HT1080 (cell line): ENCODE data around the gene ZDHHC20. TPM values are rescaled to one million over a fixed set of nuclear protein-coding genes. Genes with fewer than 3 reads are reported as not detected.
"Not testable (repeated sequence)": the region's sequence is repeated elsewhere in the genome, so short reads cannot be mapped to it uniquely, and the experiment has no call there.

ENCODE experiments used
- DNase-seq: peaks from one replicate; pipeline ENCODE4 v3.0.0-alpha.2; 2015; ENCODE audit warnings: low read depth
- total RNA-seq: library from RNA; depleted of rRNA; stranded (reverse); fragments of >200 nt; shearing (Covaris generic); gene quantifications from 2 replicates; pipeline ENCODE4 v1.2.3, GENCODE V29; 2014

Gene ZDHHC20
- total RNA-seq, 1 experiment from 2014 or later: 48.3 TPM

GRCh38 chr13:21435687-21436151, 23.4 kb downstream of the ZDHHC20 start:
- peak; percentile 85 for DNase-seq

- DNase-seq: no peak
These were observed 23.9 kb downstream of the ZDHHC20 start for GRCh38 chr13:21435231-21435630.

DNA sequence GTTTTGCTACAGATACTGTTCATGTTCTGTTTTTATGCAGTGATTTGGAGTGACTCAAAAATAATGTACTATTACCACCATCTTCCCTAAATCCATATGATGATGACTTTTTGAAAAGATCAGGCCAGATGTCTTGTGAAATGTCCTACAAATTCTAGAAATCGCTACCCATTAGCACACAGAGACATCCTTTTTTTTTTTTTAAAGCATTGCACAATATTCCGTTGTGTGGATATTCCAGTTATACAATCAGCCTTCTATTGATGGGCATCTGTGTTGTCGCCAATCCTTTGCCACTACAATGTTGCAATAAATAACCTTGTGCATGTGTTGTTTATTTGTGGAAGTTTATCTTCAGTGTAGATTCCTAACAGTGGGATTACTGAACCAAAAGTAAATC, 24.5 kb downstream of the ZDHHC20 start:
- no peak for DNase-seq

DNA sequence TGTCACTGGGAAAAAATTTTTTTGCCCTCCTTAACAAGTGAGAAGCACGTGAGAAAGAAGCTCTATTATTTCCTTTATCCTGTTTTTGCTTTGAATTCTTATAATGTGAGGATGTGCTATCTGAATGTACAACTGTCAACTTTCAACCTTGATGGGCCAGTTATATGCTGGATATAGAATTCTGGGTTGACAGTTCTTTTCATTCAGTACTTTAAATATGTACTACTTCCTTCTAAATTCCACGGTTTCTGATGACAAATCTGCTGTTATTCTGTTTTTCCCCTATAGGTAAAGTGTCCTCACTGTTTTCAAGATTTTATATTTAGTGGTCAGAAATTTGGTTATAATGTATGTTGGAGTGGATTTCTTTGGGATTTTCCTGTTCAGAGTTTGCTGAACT, 29.9 kb downstream of the ZDHHC20 start:
- DNase-seq: no peak

DNA sequence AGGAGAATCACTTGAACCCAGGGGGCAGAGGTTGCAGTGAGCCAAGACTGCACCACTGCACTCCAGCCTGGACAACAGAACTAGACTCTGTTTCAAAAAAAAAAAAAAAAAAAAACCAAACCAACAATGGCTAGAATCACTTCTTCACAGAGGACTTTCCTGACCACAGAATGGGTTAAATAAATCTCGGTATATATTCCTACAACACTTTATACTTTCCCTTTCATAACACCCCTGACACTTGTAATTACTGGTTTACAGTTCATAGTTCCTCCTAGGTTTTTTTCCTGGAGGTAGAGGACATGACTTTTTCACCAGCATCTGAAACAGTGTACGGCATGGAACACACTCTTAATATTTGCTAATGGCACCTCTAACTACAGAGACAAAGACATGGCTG, 31.4 kb downstream of the ZDHHC20 start:
- DNase-seq: no peak

DNA sequence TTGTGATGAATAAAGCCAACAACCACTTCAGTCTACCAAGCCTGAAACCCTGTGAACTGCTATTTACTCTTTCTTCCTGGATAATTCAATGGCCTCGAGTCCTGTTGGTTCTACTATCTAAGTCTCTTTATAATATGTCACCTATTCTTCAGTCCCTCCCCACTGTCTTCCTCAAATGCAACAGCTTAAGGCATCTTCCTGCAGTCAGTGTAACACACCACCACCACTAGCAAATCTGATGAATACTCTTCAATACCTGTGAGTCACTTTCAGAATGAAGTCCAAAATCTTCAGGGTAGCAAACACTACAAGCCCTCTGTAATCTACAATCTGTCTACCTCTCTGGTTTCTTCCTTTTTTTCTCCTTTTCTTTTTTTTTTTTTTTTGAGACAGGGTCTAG, 32.9 kb downstream of the ZDHHC20 start:
- no peak for DNase-seq

DNA sequence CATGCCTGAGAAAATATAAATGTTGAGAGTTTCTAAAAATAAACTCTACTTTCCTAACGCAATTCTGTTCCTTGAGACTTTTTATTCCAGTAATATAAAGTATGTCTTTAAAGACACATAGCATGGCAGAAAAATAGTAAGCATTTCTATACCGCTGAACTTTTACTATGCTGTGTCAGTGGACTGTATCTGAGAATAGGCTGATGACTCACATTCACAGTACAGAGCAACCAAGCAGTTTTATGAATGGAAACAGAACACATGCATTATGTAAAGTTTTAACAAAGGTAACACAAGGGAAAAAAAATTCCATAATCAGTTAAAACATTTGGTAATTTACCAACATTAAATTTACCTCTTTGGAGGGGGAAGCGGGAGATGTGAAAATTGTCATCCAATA, 38.4 kb downstream of the ZDHHC20 start:
- no peak for DNase-seq

- DNase-seq: no peak
These were observed 46.1 kb downstream of the ZDHHC20 start for GRCh38 chr13:21413013-21413412.

DNA sequence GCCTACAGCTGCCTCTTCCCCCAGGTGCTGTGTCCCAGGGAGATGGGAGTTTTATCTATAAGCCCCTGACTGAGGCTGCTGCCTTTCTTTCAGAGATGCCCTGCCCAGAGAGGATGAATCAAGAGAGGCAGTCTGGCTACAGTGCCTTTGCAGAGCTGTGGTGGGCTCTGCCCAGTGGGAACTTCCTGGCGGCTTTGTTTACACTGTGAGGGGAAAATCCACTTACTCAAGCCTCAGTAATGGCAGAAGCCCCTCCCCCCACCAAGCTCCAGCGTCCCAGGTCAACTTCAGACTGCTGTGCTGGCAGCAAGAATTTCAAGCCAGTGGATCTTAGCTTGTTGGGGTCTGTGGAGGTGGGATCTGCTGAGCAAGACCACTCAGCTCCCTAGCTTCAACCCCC, 48.6 kb downstream of the ZDHHC20 start:
- peak; percentile 37 for DNase-seq

- DNase-seq: no peak
These were observed 53.8 kb downstream of the ZDHHC20 start for GRCh38 chr13:21405309-21405708.

DNA sequence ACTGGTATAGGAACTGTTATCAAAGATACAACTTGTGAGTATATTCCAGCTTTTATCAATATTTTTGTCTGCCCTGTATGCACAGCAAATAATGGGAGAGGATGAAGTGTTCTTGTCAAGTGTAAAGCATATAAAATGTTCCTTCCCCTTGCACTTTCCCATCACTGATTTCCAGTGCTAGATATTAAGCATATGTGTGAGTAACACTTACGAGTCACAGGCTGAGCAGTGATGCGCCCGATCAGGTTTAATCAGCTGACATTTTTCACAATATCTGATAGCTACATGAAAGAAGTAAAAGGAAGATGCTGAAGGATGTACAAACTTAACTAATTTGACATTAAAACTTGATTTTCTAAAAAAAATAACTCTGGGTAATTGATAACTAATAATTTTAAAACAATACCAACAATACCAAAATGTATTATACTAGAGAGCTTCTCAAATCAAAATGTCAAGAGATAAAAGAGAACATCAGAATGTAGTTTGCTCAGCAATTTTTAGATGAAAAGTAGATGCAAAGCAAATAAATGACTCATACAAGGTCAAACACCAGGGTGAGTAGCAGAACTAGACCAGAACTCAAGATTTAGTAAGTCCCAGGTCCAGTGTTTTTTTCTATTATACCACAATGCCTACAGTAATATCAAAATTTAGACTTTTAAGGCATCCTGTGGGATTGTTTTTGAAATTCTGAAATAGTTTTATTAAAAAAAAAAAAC, 56.4 kb downstream of the ZDHHC20 start:
- DNase-seq: peak; percentile 53

DNA sequence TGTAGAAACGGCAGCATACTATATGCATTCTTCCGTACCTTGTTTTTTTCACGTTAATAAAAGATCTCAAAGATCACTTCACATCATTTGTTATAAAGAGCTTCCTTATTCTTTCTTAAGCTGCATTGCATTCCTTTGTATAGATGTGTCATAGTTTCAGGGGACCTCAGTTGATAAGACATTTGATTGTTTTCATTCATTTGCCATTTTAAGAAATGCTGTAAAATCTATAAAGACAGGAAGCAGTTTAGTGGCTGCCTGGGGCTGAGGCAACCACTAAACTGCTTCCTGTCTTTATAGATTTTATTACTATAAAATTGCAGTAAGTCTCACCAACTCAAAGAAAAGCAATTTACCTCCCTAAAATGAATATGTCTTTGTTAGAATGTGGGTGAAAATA, 59.4 kb downstream of the ZDHHC20 start:
- DNase-seq: peak; percentile 47

- no peak for DNase-seq
These were observed 63.1 kb downstream of the ZDHHC20 start for GRCh38 chr13:21395953-21396352.

- no peak for DNase-seq
These were observed 70.0 kb downstream of the ZDHHC20 start for GRCh38 chr13:21389124-21389523.

DNA sequence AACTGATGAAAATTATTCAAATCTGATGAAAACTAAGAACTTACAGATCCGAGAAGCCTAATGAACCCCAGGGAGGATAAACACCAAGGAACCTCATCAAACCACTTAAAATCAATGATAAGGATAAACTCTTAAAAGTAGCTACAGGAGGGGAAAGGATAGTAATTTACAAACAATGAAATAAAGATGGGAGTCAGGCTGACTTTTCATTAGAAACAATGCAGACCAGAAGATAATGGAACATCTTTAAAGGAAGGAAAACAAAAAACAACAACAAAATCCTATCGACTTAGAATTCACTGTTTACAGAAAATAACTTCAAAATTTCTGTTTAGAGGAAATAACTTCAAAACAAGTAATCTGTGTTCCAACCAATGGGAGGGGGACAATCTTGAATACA, 73.4 kb downstream of the ZDHHC20 start:
- DNase-seq: no peak

DNA sequence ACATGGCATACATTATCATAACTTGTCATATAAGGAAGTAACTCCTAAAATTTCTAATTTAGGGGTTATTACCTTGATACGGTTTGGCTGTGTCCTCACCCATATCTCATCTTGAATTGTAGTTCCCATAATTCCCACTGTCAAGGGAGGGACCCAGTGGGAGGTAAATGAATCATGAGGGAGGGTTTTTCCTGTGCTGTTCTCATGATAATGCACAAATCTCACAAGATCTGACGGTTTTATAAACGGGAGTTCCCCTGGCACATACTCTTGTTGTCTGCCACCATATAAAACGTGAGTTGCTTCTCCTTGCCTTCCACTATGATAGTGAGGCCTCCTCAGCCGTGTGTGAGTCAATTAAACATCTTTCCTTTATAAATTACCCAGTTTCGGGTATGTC, 76.0 kb downstream of the ZDHHC20 start:
- peak; percentile 31 for DNase-seq

- DNase-seq: not testable (repeated sequence)
These were observed 81.8 kb downstream of the ZDHHC20 start for GRCh38 chr13:21376998-21377985.

DNA sequence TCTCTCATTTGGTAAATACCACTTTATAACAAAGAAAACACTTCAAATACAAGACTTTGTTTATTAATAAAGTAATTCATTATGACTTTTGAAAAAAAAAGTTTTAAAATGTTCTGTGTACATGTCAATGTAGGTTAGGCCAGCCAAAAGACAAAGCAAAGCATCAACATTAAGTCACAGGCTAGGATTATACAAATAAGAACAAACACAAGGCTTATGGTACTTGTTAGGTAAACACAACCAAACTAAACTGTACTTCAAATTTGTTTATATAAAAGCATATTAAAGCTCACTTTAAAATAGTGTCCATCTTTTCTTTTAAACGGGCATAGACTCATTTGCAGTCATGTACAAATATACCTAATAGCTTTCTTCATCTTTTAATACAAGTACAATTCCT, 86.6 kb downstream of the ZDHHC20 start:
- DNase-seq: no peak

DNA sequence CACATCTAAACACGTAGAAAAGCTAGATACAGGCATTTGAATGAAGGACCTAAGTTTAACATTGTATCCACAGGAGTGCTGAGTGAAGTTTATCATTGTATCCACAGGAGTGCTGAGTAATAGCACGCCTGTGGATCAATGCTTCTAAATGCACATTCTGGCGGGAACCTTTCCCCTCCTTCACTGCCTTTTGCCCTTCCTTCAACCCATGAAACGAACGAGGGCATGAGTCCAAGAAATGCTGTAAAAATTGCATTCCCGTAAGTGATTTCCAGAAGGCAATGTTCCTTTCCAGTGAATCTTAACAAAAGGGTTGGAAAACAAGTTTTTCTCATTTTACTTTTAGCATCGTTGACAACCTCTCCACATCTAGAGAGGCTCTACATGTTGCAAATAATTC, 88.1 kb downstream of the ZDHHC20 start:
- no peak for DNase-seq

DNA sequence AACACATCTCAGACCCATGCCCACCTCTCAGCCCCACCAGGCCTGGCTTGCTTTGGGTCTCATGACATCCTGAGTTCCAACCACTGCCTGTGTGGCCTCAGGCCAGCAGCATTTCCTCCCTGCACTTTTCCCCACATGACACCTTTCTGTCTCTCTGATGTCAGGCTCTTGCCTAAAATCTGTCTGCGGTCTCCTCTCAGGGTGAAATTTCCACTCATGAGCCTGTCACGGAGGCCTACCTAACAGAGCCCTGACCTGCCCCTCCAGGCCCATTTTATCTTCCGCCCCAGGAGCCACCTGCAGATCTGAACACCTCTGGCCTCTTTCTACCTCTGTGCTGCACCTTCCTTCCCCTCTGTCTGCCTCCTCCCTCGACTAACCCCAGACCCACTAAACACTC, 93.5 kb downstream of the ZDHHC20 start:
- no peak for DNase-seq

DNA sequence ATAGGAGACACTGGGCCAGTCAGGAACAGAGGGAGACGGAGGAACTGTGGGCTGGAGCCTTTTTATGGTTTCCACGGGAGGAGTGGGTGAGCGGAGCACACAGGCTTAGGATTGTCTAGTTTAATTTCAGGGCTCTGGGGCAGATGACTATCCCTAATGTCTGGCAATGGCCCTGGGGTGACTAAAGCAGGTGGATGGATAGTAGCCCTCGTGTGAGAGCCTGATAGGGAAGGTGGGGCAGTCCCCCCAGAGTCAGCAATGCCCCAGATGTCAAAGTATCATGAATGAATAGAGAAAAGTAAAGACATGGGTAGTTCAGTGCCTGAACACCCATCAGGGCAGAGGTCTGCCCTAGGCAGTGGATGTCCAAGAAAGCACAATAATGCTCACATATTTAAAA, 94.2 kb downstream of the ZDHHC20 start:
- DNase-seq: no peak

- no peak for DNase-seq
These were observed 94.7 kb downstream of the ZDHHC20 start for GRCh38 chr13:21364357-21364756.
